ENCODE data around the gene DCLK1. TPM values are rescaled to one million over a fixed set of nuclear protein-coding genes. Genes with fewer than 3 reads are reported as not detected.

DCLK1 gene
- total and polyA plus RNA-seq, 8 donors = 10.5 to 20.5 (median 12.8) TPM

GRCh38 chr13:35794734-35795389 is 336.3 kb downstream of the DCLK1 start:
- Histone ChIP-seq H3K27me3 (no peaks in the 10 kb centered on the region), H3K36me3 (no peaks in the 10 kb centered on the region), H3K9me3 (no peaks in the 10 kb centered on the region), H3K4me1 (no peaks in the 10 kb centered on the region), H3K27ac (no peak overlapping the region), H3K4me3 (no peak overlapping the region)
- no peak for DNase-seq
- ATAC-seq = no peak
- intact Hi-C loops (cut with DNase I) = no loop called here
- no peak for TF ChIP-seq CTCF (IDR thresholded peaks at IDR 0.05)

- H3K27ac ChIP-seq = no peak overlapping the region
- DNase-seq = no peak
- no peak overlapping the region for H3K4me3 ChIP-seq
- H3K9me3 ChIP-seq = no peaks in the 10 kb centered on the region
- H3K4me1 ChIP-seq = no peaks in the 10 kb centered on the region
- no peak for ATAC-seq
- H3K36me3 ChIP-seq = no peaks in the 10 kb centered on the region
- intact Hi-C loops (cut with DNase I) = no loop called here
- TF ChIP-seq CTCF (IDR thresholded peaks at IDR 0.05) = no peak
- H3K27me3 ChIP-seq = no peaks in the 10 kb centered on the region
These were observed 337.4 kb downstream of the DCLK1 start for GRCh38 chr13:35793823-35794222.

DNA sequence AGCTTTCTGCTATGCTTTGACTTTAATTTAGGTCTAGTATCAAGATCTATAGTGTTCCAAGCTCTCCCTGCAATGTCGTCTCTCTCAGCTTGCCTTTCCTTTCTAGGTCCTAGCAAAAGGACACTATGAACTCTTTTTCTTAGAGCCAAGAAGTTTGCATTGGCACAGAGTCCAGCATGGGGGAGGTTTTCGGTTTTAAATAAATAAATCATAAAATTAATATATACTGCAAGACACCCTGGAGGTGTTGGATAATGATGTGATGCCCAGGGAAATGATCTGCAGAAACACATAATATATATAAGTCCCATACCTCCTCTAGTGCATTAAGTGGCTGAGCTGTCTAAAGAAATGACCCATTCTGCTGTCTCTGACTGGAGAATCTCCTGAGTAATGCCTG is 338.3 kb downstream of the DCLK1 start:
- TF ChIP-seq CTCF (IDR thresholded peaks at IDR 0.05) = no peak

DNA sequence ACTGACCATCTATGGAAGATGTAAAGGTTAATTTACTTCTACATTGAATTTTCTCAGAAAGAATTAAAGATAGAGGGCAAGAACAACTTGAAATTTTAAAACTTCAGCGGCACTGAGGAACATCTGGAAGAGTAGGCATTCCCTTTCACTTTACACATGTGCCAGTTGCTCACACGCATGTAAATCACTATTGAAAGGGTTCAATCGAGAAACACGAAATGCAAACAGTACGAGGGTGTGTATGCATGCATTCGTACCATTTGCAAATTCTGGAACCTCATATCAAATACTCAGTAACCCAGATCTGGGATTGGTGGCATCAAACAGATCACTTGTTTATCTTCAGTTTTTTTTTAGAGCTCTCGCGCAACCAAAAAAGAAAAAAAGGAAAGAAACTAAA is 339.2 kb downstream of the DCLK1 start:
- Histone ChIP-seq H3K27me3 (no peaks in the 10 kb centered on the region), H3K4me1 (no peaks in the 10 kb centered on the region), H3K27ac (no peak overlapping the region), H3K9me3 (no peaks in the 10 kb centered on the region), H3K4me3 (no peak overlapping the region), H3K36me3 (no peaks in the 10 kb centered on the region)
- TF ChIP-seq CTCF (IDR thresholded peaks at IDR 0.05) = no peak
- ATAC-seq = no peak
- no peak for DNase-seq
- intact Hi-C loops (cut with DNase I) = no loop called here

More for the DNA sequence above, 338.3 kb downstream of the DCLK1 start:
- no peak overlapping the region for H3K4me3 ChIP-seq
- H3K36me3 ChIP-seq = no peaks in the 10 kb centered on the region
- H3K9me3 ChIP-seq = no peaks in the 10 kb centered on the region
- intact Hi-C loops (cut with DNase I) = no loop called here
- no peak for DNase-seq
- no peak for ATAC-seq
- H3K27ac ChIP-seq = no peak overlapping the region
- H3K27me3 ChIP-seq = no peaks in the 10 kb centered on the region
- H3K4me1 ChIP-seq = no peaks in the 10 kb centered on the region

DNA sequence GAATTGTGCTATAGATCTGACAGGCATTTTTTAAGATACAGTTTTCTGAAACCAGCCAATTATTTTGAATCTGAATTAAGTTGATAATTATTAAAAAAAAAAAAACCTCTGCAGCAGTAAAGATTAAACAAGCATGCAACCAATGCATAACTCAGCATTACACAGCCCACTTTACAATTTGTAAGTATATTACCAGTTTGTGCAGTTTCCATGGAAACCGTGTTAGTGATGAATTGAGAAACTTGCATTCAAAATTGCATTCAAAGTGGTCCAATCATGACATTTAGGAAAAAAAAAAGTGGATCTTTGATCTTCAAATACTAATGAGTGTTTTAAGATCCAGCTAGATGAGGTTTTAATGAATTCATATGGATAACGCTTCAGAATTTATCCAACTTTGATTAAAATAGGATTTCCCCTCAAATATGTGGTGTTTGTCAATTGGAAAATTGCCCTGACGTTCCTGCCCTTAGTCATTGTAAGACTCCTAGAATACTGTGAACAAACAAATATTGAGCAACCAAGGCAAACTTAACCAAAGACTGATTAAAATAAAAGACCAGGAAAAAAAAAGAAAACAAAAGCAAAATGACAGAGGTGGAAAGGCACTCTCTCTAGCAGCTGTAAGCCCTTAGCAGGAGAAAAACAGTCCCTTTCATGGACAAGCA is 339.9 kb downstream of the DCLK1 start:
- peak; percentile 64 for ATAC-seq

More for the DNA sequence above, 339.9 kb downstream of the DCLK1 start:
- no peaks in the 10 kb centered on the region for H3K4me1 ChIP-seq
- no peak overlapping the region for H3K4me3 ChIP-seq
- no peak for TF ChIP-seq CTCF (IDR thresholded peaks at IDR 0.05)
- peak in 2 of 4 donors; percentile 61 to 75 for DNase-seq
- H3K27me3 ChIP-seq = no peaks in the 10 kb centered on the region
- H3K27ac ChIP-seq = no peak overlapping the region
- no peaks in the 10 kb centered on the region for H3K9me3 ChIP-seq
- intact Hi-C loops (cut with DNase I) = no loop called here
- H3K36me3 ChIP-seq = no peaks in the 10 kb centered on the region

All from left lung (tissue), 10 donors.